ENCODE measurements around the gene TUBA3D.
"Not testable (repeated sequence)": the region's sequence is repeated elsewhere in the genome, so short reads cannot be mapped to it uniquely, and the experiment has no call there.

DNA sequence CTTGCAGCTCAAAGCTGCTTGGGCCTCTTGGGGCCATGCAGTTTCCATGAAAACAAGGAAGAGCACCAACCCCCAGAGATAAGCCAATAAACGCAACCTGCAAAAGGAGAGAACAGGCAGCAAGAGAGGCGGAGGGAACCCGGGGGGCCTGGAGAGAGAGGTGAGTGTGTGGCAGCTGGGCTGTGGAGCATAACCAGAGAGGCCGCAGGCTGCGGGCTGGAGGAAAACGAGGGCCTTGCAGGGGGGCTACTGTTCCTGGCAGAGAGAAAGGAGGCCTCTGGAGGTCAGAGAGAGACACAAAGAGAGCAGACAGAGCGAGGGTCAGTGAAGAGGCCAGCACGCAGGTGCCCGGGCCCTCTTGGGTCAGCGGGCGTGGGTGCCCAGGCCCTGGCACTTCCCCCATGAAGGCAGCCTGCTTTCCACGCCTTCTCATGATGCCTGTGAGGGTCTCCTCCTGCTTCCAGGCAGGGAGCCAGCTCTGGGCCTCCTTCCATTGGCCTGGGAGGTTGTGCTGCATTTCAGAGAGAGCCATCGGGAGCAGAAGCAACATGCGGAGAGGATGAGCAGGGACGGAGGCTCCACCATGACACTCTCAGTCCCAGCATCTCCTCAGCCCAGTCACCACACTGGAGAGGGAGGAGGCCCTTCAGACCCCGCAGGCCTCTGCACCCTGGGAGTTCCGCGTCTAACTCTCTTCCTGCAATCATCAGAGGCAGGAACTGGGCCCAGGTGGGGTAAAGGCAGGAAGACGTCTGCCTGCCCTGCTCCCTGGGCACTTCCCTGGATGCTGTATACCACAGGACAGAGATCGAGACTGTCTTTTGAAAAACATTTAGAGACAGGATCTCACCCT lies 14.9 kb downstream of the TUBA3D start:
- TF ChIP-seq, protein P1, sequence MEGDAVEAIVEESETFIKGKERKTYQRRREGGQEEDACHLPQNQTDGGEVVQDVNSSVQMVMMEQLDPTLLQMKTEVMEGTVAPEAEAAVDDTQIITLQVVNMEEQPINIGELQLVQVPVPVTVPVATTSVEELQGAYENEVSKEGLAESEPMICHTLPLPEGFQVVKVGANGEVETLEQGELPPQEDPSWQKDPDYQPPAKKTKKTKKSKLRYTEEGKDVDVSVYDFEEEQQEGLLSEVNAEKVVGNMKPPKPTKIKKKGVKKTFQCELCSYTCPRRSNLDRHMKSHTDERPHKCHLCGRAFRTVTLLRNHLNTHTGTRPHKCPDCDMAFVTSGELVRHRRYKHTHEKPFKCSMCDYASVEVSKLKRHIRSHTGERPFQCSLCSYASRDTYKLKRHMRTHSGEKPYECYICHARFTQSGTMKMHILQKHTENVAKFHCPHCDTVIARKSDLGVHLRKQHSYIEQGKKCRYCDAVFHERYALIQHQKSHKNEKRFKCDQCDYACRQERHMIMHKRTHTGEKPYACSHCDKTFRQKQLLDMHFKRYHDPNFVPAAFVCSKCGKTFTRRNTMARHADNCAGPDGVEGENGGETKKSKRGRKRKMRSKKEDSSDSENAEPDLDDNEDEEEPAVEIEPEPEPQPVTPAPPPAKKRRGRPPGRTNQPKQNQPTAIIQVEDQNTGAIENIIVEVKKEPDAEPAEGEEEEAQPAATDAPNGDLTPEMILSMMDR (IDR thresholded peaks at IDR 0.05; ENCODE audit: insufficient read depth, low read depth, low read length), result not testable (repeated sequence)
- not testable (repeated sequence) for TF ChIP-seq EZH2 (IDR thresholded peaks at IDR 0.05; ENCODE audit: insufficient read depth, low read length)
